ENCODE measurements around the gene KRTAP20-3. TPM values are rescaled to one million over a fixed set of nuclear protein-coding genes. Genes with fewer than 3 reads are reported as not detected.

KRTAP20-3 gene
- total RNA-seq, 1 donor from 2014 or later = not detected

- Mint-ChIP-seq H3K9me3 (peaks cover 16% of the 10 kb centered on the region), H3K36me3 (ENCODE audit: low read depth) (peaks cover 2% of the 10 kb centered on the region), H3K27ac (ENCODE audit: unreplicated experiment) (no peak within 1 kb of the TSS), H3K27me3 (ENCODE audit: low read depth) (no peaks in the 10 kb centered on the region), H3K4me1 (no peaks in the 10 kb centered on the region), H3K4me3 (no peak within 1 kb of the TSS)
- no peak for DNase-seq (ENCODE audit: low read depth, low spot score)
- no peak for TF ChIP-seq CTCF (conservative IDR thresholded peaks at IDR 0.05)
These were observed 28.8 kb upstream of the KRTAP20-3 start, which contains the start of gene KRTAP6-1 for GRCh38 chr21:30613836-30614235. KRTAP6-1 (minus strand) TSS chr21:30613930; CDS start chr21:30613904, 26 bp downstream.

GRCh38 chr21:30615199-30615598, 27.5 kb upstream of the KRTAP20-3 start:
- no peak for TF ChIP-seq CTCF (conservative IDR thresholded peaks at IDR 0.05)
- no peaks in the 10 kb centered on the region for H3K27me3 Mint-ChIP-seq (ENCODE audit: low read depth)
- peaks cover 15% of the 10 kb centered on the region for H3K9me3 Mint-ChIP-seq

GRCh38 chr21:30616125-30616524, 26.5 kb upstream of the KRTAP20-3 start, which contains the start of gene KRTAP20-1:
KRTAP20-1 (plus strand) TSS chr21:30616425; CDS start chr21:30616455, 30 bp downstream.
- H3K36me3 Mint-ChIP-seq (ENCODE audit: low read depth) = peaks cover 2% of the 10 kb centered on the region
- peaks cover 6% of the 10 kb centered on the region for H3K9me3 Mint-ChIP-seq
- no peak for DNase-seq (ENCODE audit: low read depth, low spot score)
- no peak within 1 kb of the TSS for H3K4me3 Mint-ChIP-seq
- no peak for TF ChIP-seq CTCF (conservative IDR thresholded peaks at IDR 0.05)
- no peaks in the 10 kb centered on the region for H3K27me3 Mint-ChIP-seq (ENCODE audit: low read depth)
- H3K4me1 Mint-ChIP-seq = no peaks in the 10 kb centered on the region
- no peak within 1 kb of the TSS for H3K27ac Mint-ChIP-seq (ENCODE audit: unreplicated experiment)

More at GRCh38 chr21:30615199-30615598, 27.5 kb upstream of the KRTAP20-3 start:
- Mint-ChIP-seq H3K4me1 (no peaks in the 10 kb centered on the region), H3K4me3 (no peak overlapping the region), H3K36me3 (ENCODE audit: low read depth) (peaks cover 2% of the 10 kb centered on the region), H3K27ac (ENCODE audit: unreplicated experiment) (no peak overlapping the region)
- DNase-seq (ENCODE audit: low read depth, low spot score) = no peak

GRCh38 chr21:30620080-30620479, 22.6 kb upstream of the KRTAP20-3 start:
- Mint-ChIP-seq H3K27me3 (ENCODE audit: low read depth) (no peaks in the 10 kb centered on the region), H3K27ac (ENCODE audit: unreplicated experiment) (no peak overlapping the region), H3K4me3 (no peak overlapping the region), H3K36me3 (ENCODE audit: low read depth) (no peaks in the 10 kb centered on the region), H3K9me3 (peaks cover 8% of the 10 kb centered on the region), H3K4me1 (no peaks in the 10 kb centered on the region)
- no peak for DNase-seq (ENCODE audit: low read depth, low spot score)
- no peak for TF ChIP-seq CTCF (conservative IDR thresholded peaks at IDR 0.05)

GRCh38 chr21:30620522-30620921, 22.1 kb upstream of the KRTAP20-3 start, which contains the start of gene KRTAP20-4:
KRTAP20-4 (plus strand) TSS chr21:30620627.
- Mint-ChIP-seq H3K9me3 (peaks cover 9% of the 10 kb centered on the region), H3K27me3 (ENCODE audit: low read depth) (no peaks in the 10 kb centered on the region), H3K27ac (ENCODE audit: unreplicated experiment) (no peak within 1 kb of the TSS), H3K36me3 (ENCODE audit: low read depth) (no peaks in the 10 kb centered on the region), H3K4me3 (no peak within 1 kb of the TSS), H3K4me1 (no peaks in the 10 kb centered on the region)
- no peak for DNase-seq (ENCODE audit: low read depth, low spot score)
- TF ChIP-seq CTCF (conservative IDR thresholded peaks at IDR 0.05) = no peak

Data from neural crest cell (in vitro differentiated cells).